Cardiac ventricle fibroblast (primary cell): Measurements from ENCODE around the gene KCND2. TPM values are rescaled to one million over a fixed set of nuclear protein-coding genes. Genes with fewer than 3 reads are reported as not detected.

Source experiments
- total RNA-seq: library from RNA; depleted of rRNA; stranded (reverse); fragments of >200 nt; gene quantifications from 2 replicates; pipeline ENCODE4 v1.2.3, GENCODE V29; 2015

The KCND2 gene
- not detected in 2 replicates for total RNA-seq

GRCh38 chr7:120272701-120273475, at the start of gene KCND2:
Gene KCND2 (plus strand): TSS chr7:120273175.

